HG03025 (cell line): Measurements from ENCODE around the gene MYO7B.

Experiments
- ATAC-seq: cut with Tn5 transposase; IDR thresholded peaks from one replicate; pipeline ENCODE4 v1.9.1; 2021; ENCODE audit warnings: mild to moderate bottlenecking, moderate library complexity; ENCODE audit not compliant: unreplicated experiment, low FRiP score

MYO7B gene

GRCh38 chr2:127671557-127672302, 136.2 kb downstream of the MYO7B start:
- ATAC-seq = no peak

GRCh38 chr2:127672341-127673224, 137.1 kb downstream of the MYO7B start:
- ATAC-seq = no peak

- no peak for ATAC-seq
Measured at GRCh38 chr2:127673291-127674069, 138.0 kb downstream of the MYO7B start.

GRCh38 chr2:127674241-127675209, 139.0 kb downstream of the MYO7B start:
- no peak for ATAC-seq

- no peak for ATAC-seq
Measured at GRCh38 chr2:127675331-127676261, 140.1 kb downstream of the MYO7B start, which contains the start of gene LIMS2. Gene LIMS2, minus strand, starts transcription at chr2:127675530. Its CDS starts 506 bp downstream, at chr2:127675024.

- ATAC-seq = no peak
Measured at GRCh38 chr2:127676906-127677305, 141.4 kb downstream of the MYO7B start.

- ATAC-seq = no peak
Measured at GRCh38 chr2:127678531-127678930, 143.0 kb downstream of the MYO7B start.

GRCh38 chr2:127678991-127679390, 143.5 kb downstream of the MYO7B start:
- ATAC-seq = no peak

GRCh38 chr2:127679680-127680361, 144.3 kb downstream of the MYO7B start:
- ATAC-seq = no peak

GRCh38 chr2:127680706-127681287, 145.3 kb downstream of the MYO7B start:
- ATAC-seq = no peak

- ATAC-seq = no peak
Measured at GRCh38 chr2:127681288-127681804, 145.9 kb downstream of the MYO7B start.

GRCh38 chr2:127681976-127682857, 146.7 kb downstream of the MYO7B start:
- ATAC-seq = no peak

- no peak for ATAC-seq
Measured at GRCh38 chr2:127683056-127683455, 147.6 kb downstream of the MYO7B start.

- ATAC-seq = no peak
Measured at GRCh38 chr2:127683757-127684156, 148.3 kb downstream of the MYO7B start.

- ATAC-seq = no peak
Measured at GRCh38 chr2:127685410-127686080, 150.1 kb downstream of the MYO7B start.
